ENCODE results near the gene A3GALT2. TPM values are rescaled to one million over a fixed set of nuclear protein-coding genes. Genes with fewer than 3 reads are reported as not detected.
A peak's percentile ranks its signal among the peaks of the same experiment; 100 is the strongest.
"Not testable (repeated sequence)": the region's sequence is repeated elsewhere in the genome, so short reads cannot be mapped to it uniquely, and the experiment has no call there.

Gene A3GALT2
- total and polyA plus RNA-seq, 8 donors: not detected

DNA sequence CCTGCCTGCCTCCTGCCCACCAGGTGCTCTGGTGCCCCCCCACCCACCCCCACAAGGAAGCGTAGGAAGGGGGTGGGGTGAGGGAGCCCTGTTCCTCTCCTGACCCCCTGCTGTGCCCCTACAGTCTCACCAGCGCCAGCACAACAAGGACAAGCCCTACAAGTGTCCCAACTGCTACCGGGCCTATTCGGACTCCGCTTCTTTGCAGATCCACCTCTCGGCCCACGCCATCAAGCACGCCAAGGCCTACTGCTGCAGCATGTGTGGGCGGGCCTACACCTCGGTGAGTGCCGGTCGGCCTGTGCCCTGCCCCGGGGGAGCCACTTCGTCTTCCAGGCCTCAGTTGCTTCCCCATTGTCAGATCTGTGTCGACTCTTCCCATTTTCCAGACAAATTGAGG lies 25.9 kb downstream of the A3GALT2 start:
- no peak overlapping the region for H3K4me3 ChIP-seq
- H3K4me1 ChIP-seq: peaks cover 4 to 42% (median 17%) of the 10 kb centered on the region in 4 donors
- DNase-seq: no peak
- TF ChIP-seq POLR2AphosphoS5 (IDR thresholded peaks at IDR 0.05) (no peak), POLR2A (IDR thresholded peaks at IDR 0.05) (no peak), EP300 (IDR thresholded peaks at IDR 0.05) (no peak)
- TF ChIP-seq, protein P1, sequence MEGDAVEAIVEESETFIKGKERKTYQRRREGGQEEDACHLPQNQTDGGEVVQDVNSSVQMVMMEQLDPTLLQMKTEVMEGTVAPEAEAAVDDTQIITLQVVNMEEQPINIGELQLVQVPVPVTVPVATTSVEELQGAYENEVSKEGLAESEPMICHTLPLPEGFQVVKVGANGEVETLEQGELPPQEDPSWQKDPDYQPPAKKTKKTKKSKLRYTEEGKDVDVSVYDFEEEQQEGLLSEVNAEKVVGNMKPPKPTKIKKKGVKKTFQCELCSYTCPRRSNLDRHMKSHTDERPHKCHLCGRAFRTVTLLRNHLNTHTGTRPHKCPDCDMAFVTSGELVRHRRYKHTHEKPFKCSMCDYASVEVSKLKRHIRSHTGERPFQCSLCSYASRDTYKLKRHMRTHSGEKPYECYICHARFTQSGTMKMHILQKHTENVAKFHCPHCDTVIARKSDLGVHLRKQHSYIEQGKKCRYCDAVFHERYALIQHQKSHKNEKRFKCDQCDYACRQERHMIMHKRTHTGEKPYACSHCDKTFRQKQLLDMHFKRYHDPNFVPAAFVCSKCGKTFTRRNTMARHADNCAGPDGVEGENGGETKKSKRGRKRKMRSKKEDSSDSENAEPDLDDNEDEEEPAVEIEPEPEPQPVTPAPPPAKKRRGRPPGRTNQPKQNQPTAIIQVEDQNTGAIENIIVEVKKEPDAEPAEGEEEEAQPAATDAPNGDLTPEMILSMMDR (IDR thresholded peaks at IDR 0.05): no peak
- H3K9me3 ChIP-seq: no peaks in the 10 kb centered on the region
- 69 to 85% (median 80%) methylated on average over 14 to 15 of the region's 15 CpGs for WGBS, 5 donors
- intact Hi-C loops (cut with DNase I; ENCODE audit: low total_unique reads): loop anchor here (10.0 kb wide), 1 partner anchor 170 kb away; no protein-coding TSS in a partner anchor
- peaks cover 9 to 70% (median 58%) of the 10 kb centered on the region in 4 donors for H3K36me3 ChIP-seq
- no peaks in the 10 kb centered on the region for H3K27me3 ChIP-seq
- peak overlapping the region in 2 of 5 donors; percentile 15 to 67 for H3K27ac ChIP-seq

DNA sequence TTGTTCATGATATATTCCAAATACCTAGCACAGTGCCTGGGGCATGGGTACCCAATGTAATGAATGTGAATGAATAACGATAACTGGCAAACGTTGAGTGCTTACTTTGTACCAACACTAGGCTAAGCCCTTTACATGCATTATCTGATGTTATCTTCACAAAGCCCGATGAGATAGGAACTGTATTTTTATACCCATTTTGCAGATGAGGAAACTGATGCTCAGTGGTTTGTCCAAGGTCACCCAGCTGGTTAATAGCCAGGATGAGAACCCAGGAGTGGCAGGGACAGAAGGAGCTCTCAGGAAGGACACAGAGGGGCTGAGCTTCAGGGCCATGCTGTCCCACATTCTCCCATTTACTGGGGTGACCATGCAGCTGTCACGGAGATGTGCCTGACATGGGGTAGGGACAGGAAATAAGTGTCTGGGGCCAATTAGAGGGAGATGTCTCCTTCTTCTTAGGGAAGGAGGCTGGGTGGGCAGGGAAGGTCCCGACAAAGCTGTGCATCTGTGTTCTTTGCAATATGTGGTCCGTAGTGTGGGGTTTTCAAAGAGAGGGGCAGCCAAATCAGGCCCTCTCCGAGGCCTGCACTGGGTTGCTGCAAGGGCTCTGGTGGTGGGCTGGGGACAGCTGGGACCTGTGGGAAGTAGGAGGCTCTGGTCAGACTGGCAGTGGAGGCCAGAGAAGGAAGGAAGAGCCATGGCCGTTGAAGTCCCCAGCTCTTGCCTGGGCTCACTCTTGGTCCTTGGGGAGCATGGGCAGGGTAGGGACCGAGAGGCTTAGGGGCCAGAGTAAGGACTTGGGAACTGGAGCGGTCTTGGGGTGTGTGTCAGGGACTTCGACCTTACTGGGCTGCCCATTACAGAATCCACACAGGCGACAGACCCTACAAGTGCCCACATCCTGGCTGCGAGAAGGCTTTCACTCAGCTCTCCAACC lies 26.6 kb downstream of the A3GALT2 start:
- H3K36me3 ChIP-seq: peaks cover 9 to 72% (median 57%) of the 10 kb centered on the region in 4 donors
- H3K27ac ChIP-seq: peak overlapping the region in 2 of 5 donors; percentile 49 to 67
- peaks cover 4 to 43% (median 17%) of the 10 kb centered on the region in 4 donors for H3K4me1 ChIP-seq
- H3K27me3 ChIP-seq: no peaks in the 10 kb centered on the region
- H3K9me3 ChIP-seq: no peaks in the 10 kb centered on the region
- TF ChIP-seq EP300 (IDR thresholded peaks at IDR 0.05): no peak
- TF ChIP-seq, protein P1 (IDR thresholded peaks at IDR 0.05): no peak
- TF ChIP-seq POLR2AphosphoS5 (IDR thresholded peaks at IDR 0.05): no peak
- TF ChIP-seq POLR2A (IDR thresholded peaks at IDR 0.05): no peak
- intact Hi-C loops (cut with DNase I; ENCODE audit: low total_unique reads): loop anchor here (10.0 kb wide), 1 partner anchor 170 kb away; no protein-coding TSS in a partner anchor
- no peak for DNase-seq
- WGBS, 5 donors: 80 to 86% (median 82%) methylated on average over 11 to 13 of the region's 13 CpGs
- no peak overlapping the region for H3K4me3 ChIP-seq

DNA sequence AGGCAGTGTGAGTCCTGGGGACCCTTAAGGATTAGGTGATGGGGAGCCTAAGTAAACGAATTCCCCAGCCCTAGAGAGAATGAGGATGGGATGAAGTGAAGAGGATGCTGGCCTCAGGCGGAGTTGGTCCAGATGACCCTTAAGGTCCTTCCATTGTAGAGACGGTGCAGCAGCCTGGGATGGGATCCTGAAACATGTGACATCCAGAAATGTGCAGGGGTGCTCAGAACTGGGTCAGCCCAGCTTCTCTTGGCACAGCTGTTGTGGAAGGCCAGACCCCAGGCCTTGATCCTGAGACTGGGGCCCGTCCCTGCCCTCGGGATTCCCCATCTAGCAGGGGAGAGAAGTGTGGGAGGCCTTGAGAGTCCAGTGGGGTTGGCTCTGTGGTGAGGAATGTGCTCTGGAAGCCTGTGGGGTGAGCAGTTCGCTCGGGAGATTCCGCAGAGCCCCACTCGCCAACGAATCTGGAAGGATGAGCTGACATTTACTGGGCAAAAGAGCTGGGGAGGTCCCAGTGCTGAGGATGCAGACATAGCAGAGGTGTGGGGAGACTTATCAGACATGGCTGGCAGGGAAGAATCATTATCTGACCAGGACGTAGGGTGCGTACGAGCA lies 28.1 kb downstream of the A3GALT2 start:
- Histone ChIP-seq H3K4me3 (no peak overlapping the region), H3K27me3 (no peaks in the 10 kb centered on the region), H3K9me3 (no peaks in the 10 kb centered on the region), H3K27ac (peak overlapping the region in 3 of 5 donors; percentile 23 to 49 (median 38)), H3K36me3 (peaks cover 9 to 69% (median 59%) of the 10 kb centered on the region in 4 donors), H3K4me1 (peaks cover 0 to 32% (median 11%) of the 10 kb centered on the region in 4 donors)
- no peak for DNase-seq
- intact Hi-C loops (cut with DNase I; ENCODE audit: low total_unique reads): loop anchor here (10.0 kb wide), 1 partner anchor 172 kb away; no protein-coding TSS in a partner anchor
- 64 to 84% (median 78%) methylated on average over 13 of the region's 13 CpGs for WGBS, 5 donors
- TF ChIP-seq, protein P1 (IDR thresholded peaks at IDR 0.05): no peak
- no peak for TF ChIP-seq POLR2AphosphoS5 (IDR thresholded peaks at IDR 0.05)
- no peak for TF ChIP-seq EP300 (IDR thresholded peaks at IDR 0.05)
- no peak for TF ChIP-seq POLR2A (IDR thresholded peaks at IDR 0.05)

DNA sequence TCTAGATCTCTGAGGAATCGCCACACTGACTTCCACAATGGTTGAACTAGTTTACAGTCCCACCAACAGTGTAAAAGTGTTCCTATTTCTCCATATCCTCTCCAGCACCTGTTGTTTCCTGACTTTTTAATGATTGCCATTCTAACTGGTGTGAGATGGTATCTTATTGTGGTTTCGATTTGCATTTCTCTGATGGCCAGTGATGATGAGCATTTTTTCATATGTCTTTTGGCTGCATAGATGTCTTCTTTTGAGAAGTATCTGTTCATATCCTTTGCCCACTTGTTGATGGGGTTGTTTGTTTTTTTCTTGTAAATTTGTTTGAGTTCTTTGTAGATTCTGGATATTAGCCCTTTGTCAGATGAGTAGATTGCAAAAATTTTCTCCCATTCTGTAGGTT lies 30.3 kb downstream of the A3GALT2 start:
- not testable (repeated sequence) for H3K27ac ChIP-seq, DNase-seq, H3K4me3 ChIP-seq, H3K27me3 ChIP-seq, H3K9me3 ChIP-seq
- intact Hi-C loops (cut with DNase I; ENCODE audit: low total_unique reads): loop anchor here (10.0 kb wide), 1 partner anchor 174 kb away; no protein-coding TSS in a partner anchor
- 87 to 100% (median 95%) methylated on average over 1 of the region's 2 CpGs for WGBS, 5 donors
- H3K36me3 ChIP-seq: peaks cover 9 to 63% (median 49%) of the 10 kb centered on the region in 4 donors
- H3K4me1 ChIP-seq: peaks cover 0 to 33% (median 7%) of the 10 kb centered on the region in 4 donors

Data from stomach (tissue), 9 donors.